ENCODE data around the gene AP2B1. TPM values are rescaled to one million over a fixed set of nuclear protein-coding genes. Genes with fewer than 3 reads are reported as not detected.

The AP2B1 gene
- polyA plus RNA-seq, 1 of the 3 experiments (the other 2 are of a cell fraction): 97.8 TPM

GRCh38 chr17:35587074-35587961 lies at the start of gene AP2B1 (continued):
- TF ChIP-seq IRF3 (IDR thresholded peaks at IDR 0.05; ENCODE audit: low read depth, low read length): no peak
- TF ChIP-seq TEAD4 (IDR thresholded peaks at IDR 0.05; ENCODE audit: borderline replicate concordance, insufficient read depth): no peak
- peak; percentile 81 for TF ChIP-seq GABPA (IDR thresholded peaks at IDR 0.05; ENCODE audit: low read depth)
- peak; percentile 74 for TF ChIP-seq CHD2 (IDR thresholded peaks at IDR 0.05; ENCODE audit: low read length, partially characterized antibody)
- no peak for TF ChIP-seq SMC3 (IDR thresholded peaks at IDR 0.05; ENCODE audit: low read depth, low read length)

GRCh38 chr17:35537601-35538141 lies 49.5 kb upstream of the AP2B1 start, which contains the start of gene SLFN12L:
Gene SLFN12L, minus strand, starts transcription at chr17:35537678. Its CDS starts 15,314 bp downstream, at chr17:35522364.
- ChIA-PET CTCF (interaction anchor here (1.0 to 8.9 kb wide), 7 partner anchors 10 to 374 kb away, joined by 3 to 118 read pairs (median 4); no protein-coding TSS in a partner anchor), POLR2A (no interaction called here)
- H4K20me1 ChIP-seq (ENCODE audit: insufficient read depth): no peaks in the 10 kb centered on the region

GRCh38 chr17:35539659-35540026 lies 47.5 kb upstream of the AP2B1 start:
- H3K9ac ChIP-seq: no peak overlapping the region
- no peaks in the 10 kb centered on the region for H3K9me2 ChIP-seq
- no peaks in the 10 kb centered on the region for H3K9me3 ChIP-seq
- H3K4me1 ChIP-seq (ENCODE audit: control insufficient read depth in 1 of 2, insufficient read depth in 2 of 2, low read depth in 1 of 2, low read length in 1 of 2): no peaks in the 10 kb centered on the region
- CTCF ChIA-PET: interaction anchor here (0.5 to 8.9 kb wide), 35 partner anchors 10 to 1121 kb away, joined by 3 to 118 read pairs (median 4); partner anchors contain the start of gene SLFN14
- POLR2A ChIA-PET: no interaction called here
- H2AFZ ChIP-seq (ENCODE audit: low read depth): peak overlapping the region; percentile 29; the same call in 1 of the 2 replicates
- peaks cover 24% of the 10 kb centered on the region for H3K27me3 ChIP-seq (ENCODE audit: insufficient read depth)
- WGBS (ENCODE audit: low lambda C conversion rate): 33% methylated on average over 5 of the region's 5 CpGs
- H4K20me1 ChIP-seq (ENCODE audit: insufficient read depth): no peaks in the 10 kb centered on the region
- no peaks in the 10 kb centered on the region for H3K79me2 ChIP-seq (ENCODE audit: insufficient read depth)
- no peak overlapping the region for H3K27ac ChIP-seq (ENCODE audit: low read depth in 2 of 2, low read length in 1 of 2)
- H3F3A ChIP-seq (replicated peaks; ENCODE audit: insufficient read depth): peaks cover 5% of the 10 kb centered on the region
- no peak for DNase-seq
- H3K4me2 ChIP-seq: 0 out of 2 replicates have a peak overlapping the region, but pooled peaks have one; percentile 2
- no peaks in the 10 kb centered on the region for H3K36me3 ChIP-seq (replicated peaks in 1 of 2; ENCODE audit: control insufficient read depth in 1 of 2, insufficient read depth in 2 of 2, low read length in 1 of 2)
- peak overlapping the region in 1 of 2 experiments; percentile 28; a peak in 1 of 4 replicates for H3K4me3 ChIP-seq (ENCODE audit: low read depth in 2 of 2, low read length in 1 of 2)
- TF ChIP-seq POLR2AphosphoS5 (IDR thresholded peaks at IDR 0.05; ENCODE audit: low read depth, low read length) (no peak), TCF12 (IDR thresholded peaks at IDR 0.05) (no peak), RXRA (IDR thresholded peaks at IDR 0.05; ENCODE audit: borderline replicate concordance, low read depth) (no peak), USF2 (IDR thresholded peaks at IDR 0.05; ENCODE audit: borderline replicate concordance, low read depth, low read length) (no peak), FOSL2 (IDR thresholded peaks at IDR 0.05; ENCODE audit: borderline replicate concordance, low read depth) (no peak), RCOR1 (IDR thresholded peaks at IDR 0.05; ENCODE audit: low read length) (no peak), SMC3 (IDR thresholded peaks at IDR 0.05; ENCODE audit: low read depth, low read length) (no peak), NFIC (IDR thresholded peaks at IDR 0.05; ENCODE audit: borderline replicate concordance) (no peak), NRF1 (IDR thresholded peaks at IDR 0.05; ENCODE audit: low read depth, low read length) (no peak), MXI1 (IDR thresholded peaks at IDR 0.05; ENCODE audit: low read depth, low read length) (no peak), MEF2A (IDR thresholded peaks at IDR 0.05; ENCODE audit: borderline replicate concordance, low read depth) (no peak), EZH2phosphoT487 (IDR thresholded peaks at IDR 0.05; ENCODE audit: borderline replicate concordance, low read depth) (no peak), PBX3 (IDR thresholded peaks at IDR 0.05) (no peak)

More at GRCh38 chr17:35537601-35538141, 49.5 kb upstream of the AP2B1 start, which contains the start of gene SLFN12L:
- Histone ChIP-seq H3K4me2 (no peak within 1 kb of the TSS), H3K79me2 (ENCODE audit: insufficient read depth) (no peaks in the 10 kb centered on the region), H3K9me2 (no peaks in the 10 kb centered on the region), H3K4me1 (ENCODE audit: control insufficient read depth in 1 of 2, insufficient read depth in 2 of 2, low read depth in 1 of 2, low read length in 1 of 2) (no peaks in the 10 kb centered on the region), H3F3A (replicated peaks; ENCODE audit: insufficient read depth) (peaks cover 5% of the 10 kb centered on the region), H3K9ac (no peak within 1 kb of the TSS), H3K36me3 (replicated peaks in 1 of 2; ENCODE audit: control insufficient read depth in 1 of 2, insufficient read depth in 2 of 2, low read length in 1 of 2) (no peaks in the 10 kb centered on the region), H3K27me3 (ENCODE audit: insufficient read depth) (peaks cover 28% of the 10 kb centered on the region), H2AFZ (ENCODE audit: low read depth) (no peak within 1 kb of the TSS), H3K4me3 (ENCODE audit: low read depth in 2 of 2, low read length in 1 of 2) (no peak within 1 kb of the TSS), H3K9me3 (no peaks in the 10 kb centered on the region), H3K27ac (ENCODE audit: low read depth in 2 of 2, low read length in 1 of 2) (no peak within 1 kb of the TSS)
- TF ChIP-seq FOXJ3 (CRISPR knock-in tag; IDR thresholded peaks at IDR 0.05) (no peak), PBX3 (IDR thresholded peaks at IDR 0.05) (no peak)
- DNase-seq: no peak
- 56% methylated on average over 2 of the region's 2 CpGs for WGBS (ENCODE audit: low lambda C conversion rate)
